ENCODE data around the gene MAN1A1. TPM values are rescaled to one million over a fixed set of nuclear protein-coding genes. Genes with fewer than 3 reads are reported as not detected.
"Not testable (repeated sequence)": the region's sequence is repeated elsewhere in the genome, so short reads cannot be mapped to it uniquely, and the experiment has no call there.

The MAN1A1 gene
- polyA plus RNA-seq, 2 of the 4 experiments (the other 2 are of a cell fraction): 0.05 TPM; not detected in 1

DNA sequence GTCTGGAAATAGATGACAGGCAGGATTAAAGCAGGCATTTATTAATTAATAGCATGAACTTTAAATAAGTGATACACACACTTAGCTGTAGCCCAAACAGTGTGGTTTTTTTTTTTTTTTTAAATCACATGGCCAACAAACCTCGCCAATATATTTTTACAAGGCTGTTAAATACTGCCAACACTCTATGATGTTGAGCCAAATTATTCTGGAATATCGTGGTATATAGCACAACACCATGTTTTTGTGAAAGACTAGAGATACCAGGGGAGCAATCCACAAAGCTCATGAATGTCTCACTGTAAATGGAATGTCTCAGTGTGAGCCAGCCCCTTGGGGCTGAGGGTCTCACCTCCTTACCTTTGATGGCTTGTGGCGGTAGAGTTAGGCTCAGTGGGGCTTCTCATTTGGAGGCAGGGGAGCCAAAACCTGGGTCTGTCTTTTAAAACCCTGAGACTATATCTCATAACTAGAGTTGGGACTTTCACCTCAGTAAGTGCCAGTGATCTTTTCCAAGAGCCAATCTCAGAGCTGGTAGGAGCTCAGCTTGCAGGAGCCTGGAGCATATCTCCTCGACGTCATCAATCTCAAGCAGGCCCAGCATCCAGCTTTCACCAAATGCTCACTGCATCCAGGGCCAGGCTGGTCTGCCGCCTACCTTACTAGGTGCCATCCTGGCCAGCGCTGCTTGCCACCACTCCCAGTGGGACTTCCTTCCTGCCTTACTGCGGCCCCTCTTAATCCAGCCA, 192.6 kb downstream of the MAN1A1 start:
- no peak for FAIRE-seq
- Histone ChIP-seq H3K9me3 (no peaks in the 10 kb centered on the region), H3K4me1 (no peaks in the 10 kb centered on the region), H3K27ac (no peak overlapping the region), H3K4me3 (no peak overlapping the region), H3K4me2 (no peak overlapping the region)
- CTCF ChIA-PET: no interaction called here
- POLR2A ChIA-PET: no interaction called here
- WGBS (ENCODE audit: missing lambda C conversion rate): 9% methylated on average over 5 of the region's 8 CpGs
- no peak for DNase-seq (ENCODE audit: low read depth in 1 of 2, low spot score in 1 of 2)
- TF ChIP-seq MAX (IDR thresholded peaks at IDR 0.05) (no peak), CBX2 (IDR thresholded peaks at IDR 0.05; ENCODE audit: borderline replicate concordance, low read depth) (no peak), POLR2A (IDR thresholded peaks at IDR 0.05; ENCODE audit: low read length) (no peak), CTCF (IDR thresholded peaks at IDR 0.05) (no peak), NPAS2 (CRISPR knock-in tag; IDR thresholded peaks at IDR 0.05; ENCODE audit: borderline replicate concordance) (no peak), MYC (IDR thresholded peaks at IDR 0.05; ENCODE audit: borderline replicate concordance, low read length) (no peak), NR3C1 (IDR thresholded peaks at IDR 0.05) (no peak), RAD21 (conservative IDR thresholded peaks at IDR 0.05 in 1 of 2, IDR thresholded peaks at IDR 0.05 in 1 of 2) (no peak), EP300 (IDR thresholded peaks at IDR 0.05) (no peak), HEYL (CRISPR knock-in tag; IDR thresholded peaks at IDR 0.05) (no peak), HMGXB4 (CRISPR knock-in tag; IDR thresholded peaks at IDR 0.05; ENCODE audit: borderline replicate concordance) (no peak), ESRRA (IDR thresholded peaks at IDR 0.05; ENCODE audit: borderline replicate concordance, low read length) (no peak), HOXA7 (CRISPR knock-in tag; IDR thresholded peaks at IDR 0.05) (no peak), CEBPB (IDR thresholded peaks at IDR 0.05) (no peak), SMC3 (IDR thresholded peaks at IDR 0.05) (no peak), ZC3H11A (IDR thresholded peaks at IDR 0.05) (no peak), MAFK (IDR thresholded peaks at IDR 0.05; ENCODE audit: partially characterized antibody) (no peak), KDM5A (IDR thresholded peaks at IDR 0.05) (no peak), ZNF302 (CRISPR knock-in tag; IDR thresholded peaks at IDR 0.05) (no peak)
- TF ChIP-seq, protein P1, sequence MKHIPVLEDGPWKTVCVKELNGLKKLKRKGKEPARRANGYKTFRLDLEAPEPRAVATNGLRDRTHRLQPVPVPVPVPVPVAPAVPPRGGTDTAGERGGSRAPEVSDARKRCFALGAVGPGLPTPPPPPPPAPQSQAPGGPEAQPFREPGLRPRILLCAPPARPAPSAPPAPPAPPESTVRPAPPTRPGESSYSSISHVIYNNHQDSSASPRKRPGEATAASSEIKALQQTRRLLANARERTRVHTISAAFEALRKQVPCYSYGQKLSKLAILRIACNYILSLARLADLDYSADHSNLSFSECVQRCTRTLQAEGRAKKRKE (CRISPR knock-in tag; IDR thresholded peaks at IDR 0.05; ENCODE audit: low read depth): no peak
- ATAC-seq: no peak

- POLR2A ChIA-PET; H3K9me3 ChIP-seq; H3K4me2 ChIP-seq; ATAC-seq; H3K27ac ChIP-seq; FAIRE-seq; H3K4me1 ChIP-seq; H3K4me3 ChIP-seq; CTCF ChIA-PET; DNase-seq (ENCODE audit: low read depth in 1 of 2, low spot score in 1 of 2): not testable (repeated sequence)
- 87% methylated on average over 1 of the region's 4 CpGs for WGBS (ENCODE audit: missing lambda C conversion rate)
Observed at GRCh38 chr6:119156082-119156481, 193.5 kb downstream of the MAN1A1 start.
